CD4-positive, CD25-positive, alpha-beta regulatory T cell (primary cell): ENCODE data around the gene TGOLN2. TPM values are rescaled to one million over a fixed set of nuclear protein-coding genes. Genes with fewer than 3 reads are reported as not detected.
"Not testable (repeated sequence)": the region's sequence is repeated elsewhere in the genome, so short reads cannot be mapped to it uniquely, and the experiment has no call there.

Experiments used
- ATAC-seq, 2 donors: fragments of 150-1000 bp; cut with Tn5 transposase; one replicate each; pipeline ENCODE4 v1.10.0; 2021; ENCODE audit warnings: low read depth in 2 of 2, moderate number of reproducible peaks in 2 of 2, moderate library complexity in 1 of 2
- DNase-seq, 3 donors: peaks; one replicate each; pipeline versions ENCODE4 v3.0.0 to v3.0.0-alpha.2; 2012 to 2022; ENCODE audit warnings: mixed read lengths in 1 of 3
- H3K27ac ChIP-seq: one replicate; pipeline ENCODE4 v1.7.0; 2013; ENCODE audit warnings: mild to moderate bottlenecking, low read length; ENCODE audit not compliant: insufficient read depth, poor library complexity, severe bottlenecking
- H3K27me3 ChIP-seq: one replicate; pipeline ENCODE4 v1.7.0; 2013; ENCODE audit warnings: low read length; ENCODE audit not compliant: control insufficient read depth, insufficient read depth
- H3K36me3 ChIP-seq: one replicate; pipeline ENCODE4 v1.7.0; 2013; ENCODE audit warnings: mild to moderate bottlenecking, low read length, moderate library complexity; ENCODE audit not compliant: control insufficient read depth, insufficient read depth
- H3K4me1 ChIP-seq: 2 replicates; pipeline ENCODE4 v1.7.0; 2013; ENCODE audit warnings: mild to moderate bottlenecking, low read length; ENCODE audit not compliant: insufficient read depth, control insufficient read depth, poor library complexity, severe bottlenecking
- H3K4me3 ChIP-seq: one replicate; pipeline ENCODE4 v1.7.0; 2013; ENCODE audit warnings: low read depth, mild to moderate bottlenecking, low read length, moderate library complexity
- H3K9me3 ChIP-seq, 2 experiments: 1 replicate in 1 of 2; 2 replicates in 1 of 2; pipeline ENCODE4 v1.7.0; 2013; ENCODE audit warnings: low read length in 2 of 2, mild to moderate bottlenecking in 1 of 2, moderate library complexity in 1 of 2; ENCODE audit not compliant: control insufficient read depth in 2 of 2
- H3K27ac Mint-ChIP-seq, 3 donors: one replicate each; pipeline ENCODE4 v1.8.0; 2020 to 2022; ENCODE audit warnings: mild to moderate bottlenecking in 3 of 3, mixed read lengths in 3 of 3, moderate library complexity in 2 of 3
- H3K27me3 Mint-ChIP-seq: one replicate; pipeline ENCODE4 v1.8.0; 2022; ENCODE audit warnings: mild to moderate bottlenecking, mixed read lengths
- H3K36me3 Mint-ChIP-seq: one replicate; pipeline ENCODE4 v1.8.0; 2020; ENCODE audit warnings: mixed read lengths
- H3K4me1 Mint-ChIP-seq, 4 donors: one replicate each; pipeline ENCODE4 v1.8.0; 2020 to 2022; ENCODE audit warnings: mixed read lengths in 4 of 4, mild to moderate bottlenecking in 1 of 4
- H3K4me3 Mint-ChIP-seq, 4 donors: one replicate each; pipeline ENCODE4 v1.8.0; 2020 to 2022; ENCODE audit warnings: mild to moderate bottlenecking in 4 of 4, mixed read lengths in 4 of 4, moderate library complexity in 3 of 4
- H3K9me3 Mint-ChIP-seq, 7 donors: one replicate each; pipeline ENCODE4 v1.8.0; 2020 to 2022; ENCODE audit warnings: mixed read lengths in 7 of 7, mild to moderate bottlenecking in 3 of 7, moderate library complexity in 2 of 7
- polyA plus RNA-seq, 4 donors: library from polyadenylated mRNA; unstranded; fragments of 300-500 nt; fragmentation: Illumina TruSeq; gene quantifications; one replicate each; pipeline ENCODE4 v1.2.3, GENCODE V29; 2021
- total RNA-seq: library from RNA; stranded (reverse); gene quantifications from one replicate; pipeline ENCODE4 v1.2.3, GENCODE V29; 2022

The TGOLN2 gene
- total and polyA plus RNA-seq, 5 donors from 2014 or later, result 51.3 to 168 (median 62.4) TPM

- not testable (repeated sequence) for H3K27ac ChIP-seq, H3K9me3 Mint-ChIP-seq, H3K4me3 ChIP-seq, H3K27ac Mint-ChIP-seq, DNase-seq, H3K27me3 Mint-ChIP-seq, H3K27me3 ChIP-seq, H3K4me1 ChIP-seq, ATAC-seq, H3K4me3 Mint-ChIP-seq, H3K9me3 ChIP-seq
- Mint-ChIP-seq H3K4me1 (peaks cover 0 to 13% (median 8%) of the 10 kb centered on the region in 4 donors), H3K36me3 (peaks cover 43% of the 10 kb centered on the region)
- H3K36me3 ChIP-seq, result peaks cover 29% of the 10 kb centered on the region
These were observed 35.0 kb upstream of the TGOLN2 start for GRCh38 chr2:85362653-85363387.

- Mint-ChIP-seq H3K9me3 (no peaks in the 10 kb centered on the region), H3K4me3 (peak overlapping the region in 3 of 4 donors; percentile 22 to 65 (median 39)), H3K27ac (peak overlapping the region in 1 of 3 donors; percentile 26), H3K36me3 (peaks cover 31% of the 10 kb centered on the region), H3K27me3 (no peaks in the 10 kb centered on the region), H3K4me1 (peaks cover 12 to 54% (median 33%) of the 10 kb centered on the region in 4 donors)
- H3K4me3 ChIP-seq, result no peak overlapping the region
- no peak for DNase-seq
- H3K27me3 ChIP-seq, result no peaks in the 10 kb centered on the region
- ATAC-seq, result no peak
- peaks cover 19% of the 10 kb centered on the region for H3K36me3 ChIP-seq
- no peaks in the 10 kb centered on the region for H3K9me3 ChIP-seq
- H3K27ac ChIP-seq, result no peak overlapping the region
- H3K4me1 ChIP-seq, result peaks cover 38% of the 10 kb centered on the region
These were observed 29.9 kb upstream of the TGOLN2 start for GRCh38 chr2:85357736-85358135.

- Histone ChIP-seq H3K27ac (no peak overlapping the region), H3K27me3 (no peaks in the 10 kb centered on the region), H3K9me3 (no peaks in the 10 kb centered on the region), H3K36me3 (peaks cover 15% of the 10 kb centered on the region), H3K4me1 (peaks cover 40% of the 10 kb centered on the region), H3K4me3 (no peak overlapping the region)
- Mint-ChIP-seq H3K4me3 (peak overlapping the region; percentile 80 to 99 (median 96)), H3K27me3 (no peaks in the 10 kb centered on the region), H3K27ac (no peak overlapping the region), H3K9me3 (no peaks in the 10 kb centered on the region), H3K4me1 (peaks cover 12 to 63% (median 37%) of the 10 kb centered on the region in 4 donors), H3K36me3 (peaks cover 24% of the 10 kb centered on the region)
- DNase-seq (no peak), ATAC-seq (no peak)
These were observed 28.4 kb upstream of the TGOLN2 start for GRCh38 chr2:85356186-85356585.

- Histone ChIP-seq H3K27me3 (no peaks in the 10 kb centered on the region), H3K36me3 (peaks cover 21% of the 10 kb centered on the region), H3K27ac (no peak overlapping the region), H3K4me1 (peaks cover 40% of the 10 kb centered on the region), H3K4me3 (peak overlapping the region; percentile 95), H3K9me3 (no peaks in the 10 kb centered on the region)
- Mint-ChIP-seq H3K9me3 (no peaks in the 10 kb centered on the region), H3K27ac (peak overlapping the region; percentile 90 to 98 (median 97)), H3K36me3 (peaks cover 26% of the 10 kb centered on the region), H3K4me3 (peak overlapping the region; percentile 96 to 99 (median 98)), H3K27me3 (no peaks in the 10 kb centered on the region), H3K4me1 (peaks cover 12 to 65% (median 37%) of the 10 kb centered on the region in 4 donors)
- ATAC-seq (no peak), DNase-seq (peak in 1 of 3 donors; percentile 12)
These were observed 27.7 kb upstream of the TGOLN2 start for GRCh38 chr2:85355521-85355920.

- Histone ChIP-seq H3K27ac (peak overlapping the region; percentile 86), H3K4me3 (peak overlapping the region; percentile 95), H3K9me3 (no peaks in the 10 kb centered on the region), H3K4me1 (peaks cover 40% of the 10 kb centered on the region), H3K36me3 (peaks cover 25% of the 10 kb centered on the region), H3K27me3 (no peaks in the 10 kb centered on the region)
- H3K4me3 Mint-ChIP-seq, result peak overlapping the region; percentile 96 to 99 (median 98)
- H3K36me3 Mint-ChIP-seq, result peaks cover 31% of the 10 kb centered on the region
- peaks cover 12 to 65% (median 38%) of the 10 kb centered on the region in 4 donors for H3K4me1 Mint-ChIP-seq
- DNase-seq, result no peak
- H3K27ac Mint-ChIP-seq, result peak overlapping the region; percentile 97 to 99 (median 98)
- H3K9me3 Mint-ChIP-seq, result no peaks in the 10 kb centered on the region
- no peak for ATAC-seq
- no peaks in the 10 kb centered on the region for H3K27me3 Mint-ChIP-seq
These were observed 27.3 kb upstream of the TGOLN2 start for GRCh38 chr2:85355073-85355410.

- peak; percentile 98 to 100 (median 98) for DNase-seq
- no peaks in the 10 kb centered on the region for H3K27me3 Mint-ChIP-seq
- H3K4me3 Mint-ChIP-seq, result peak within 1 kb of the TSS; percentile 96 to 99 (median 98)
- Histone ChIP-seq H3K4me3 (peak within 1 kb of the TSS; percentile 95), H3K36me3 (peaks cover 28% of the 10 kb centered on the region), H3K4me1 (peaks cover 40% of the 10 kb centered on the region), H3K27me3 (no peaks in the 10 kb centered on the region), H3K27ac (peak within 1 kb of the TSS; percentile 86), H3K9me3 (no peaks in the 10 kb centered on the region)
- no peaks in the 10 kb centered on the region for H3K9me3 Mint-ChIP-seq
- peaks cover 12 to 65% (median 38%) of the 10 kb centered on the region in 4 donors for H3K4me1 Mint-ChIP-seq
- H3K27ac Mint-ChIP-seq, result peak within 1 kb of the TSS; percentile 97 to 99 (median 98)
- H3K36me3 Mint-ChIP-seq, result peaks cover 34% of the 10 kb centered on the region
- ATAC-seq, result peak; percentile 99 to 100
These were observed 26.7 kb upstream of the TGOLN2 start, which contains the start of the genes ELMOD3 and RETSAT for GRCh38 chr2:85354286-85355072. Gene ELMOD3, plus strand, starts transcription at chr2:85354769. Its CDS starts 2,430 bp downstream, at chr2:85357199. Gene RETSAT, minus strand, starts transcription at chr2:85354528. Its CDS starts 21 bp downstream, at chr2:85354507.

GRCh38 chr2:85353876-85354285, 26.1 kb upstream of the TGOLN2 start:
- Histone ChIP-seq H3K4me3 (peak overlapping the region; percentile 95), H3K9me3 (no peaks in the 10 kb centered on the region), H3K27ac (peak overlapping the region; percentile 86), H3K4me1 (peaks cover 40% of the 10 kb centered on the region), H3K27me3 (no peaks in the 10 kb centered on the region), H3K36me3 (peaks cover 34% of the 10 kb centered on the region)
- DNase-seq, result peak in 1 of 3 donors; percentile 3
- no peaks in the 10 kb centered on the region for H3K9me3 Mint-ChIP-seq
- no peaks in the 10 kb centered on the region for H3K27me3 Mint-ChIP-seq
- no peak for ATAC-seq
- peaks cover 35% of the 10 kb centered on the region for H3K36me3 Mint-ChIP-seq
- peaks cover 12 to 63% (median 35%) of the 10 kb centered on the region in 4 donors for H3K4me1 Mint-ChIP-seq
- H3K27ac Mint-ChIP-seq, result peak overlapping the region; percentile 97 to 99 (median 98)
- peak overlapping the region; percentile 96 to 99 (median 98) for H3K4me3 Mint-ChIP-seq
